GM18505 (cell line): Measurements from ENCODE around the gene PARVB.

Experiments
- ATAC-seq: cut with Tn5 transposase; IDR thresholded peaks from one replicate; pipeline ENCODE4 v1.9.1; 2021; ENCODE audit not compliant: unreplicated experiment
- POLR2A ChIP-seq: IDR thresholded peaks from 4 replicates; pipeline ENCODE4 v1.6.1; 2011; ENCODE audit warnings: borderline replicate concordance; ENCODE audit not compliant: insufficient read depth, insufficient read length; ENCODE audit errors: extremely low read depth

The PARVB gene

GRCh38 chr22:44111562-44112155 lies 87.6 kb downstream of the PARVB start:
- no peak for TF ChIP-seq POLR2A
- ATAC-seq: no peak

- ATAC-seq: no peak
- TF ChIP-seq POLR2A: no peak
Measured at GRCh38 chr22:44112191-44112590, 88.1 kb downstream of the PARVB start.

DNA sequence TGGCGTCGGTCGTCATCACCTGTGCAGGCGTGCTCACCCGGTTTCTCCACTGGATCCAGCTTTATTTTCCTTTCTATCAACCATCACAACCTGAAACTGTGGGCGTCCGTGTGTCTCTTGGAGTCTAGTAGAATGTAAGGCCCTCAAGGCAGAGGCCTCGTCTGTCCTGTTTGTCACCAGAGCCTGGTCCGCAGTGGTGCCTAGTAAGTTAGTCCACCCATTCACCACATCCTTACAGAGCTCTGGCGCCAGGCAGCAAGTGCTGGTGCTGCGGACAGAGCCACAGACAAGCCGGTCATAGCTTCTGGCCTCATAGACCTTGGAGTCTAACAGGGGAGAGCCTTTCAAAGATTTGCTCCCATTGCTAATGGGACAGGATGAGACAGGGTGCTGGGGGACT lies 92.2 kb downstream of the PARVB start:
- no peak for ATAC-seq
- no peak for TF ChIP-seq POLR2A

GRCh38 chr22:44116755-44117684 lies 92.9 kb downstream of the PARVB start:
- no peak for TF ChIP-seq POLR2A
- ATAC-seq: no peak

GRCh38 chr22:44117746-44118145 lies 93.6 kb downstream of the PARVB start:
- no peak for TF ChIP-seq POLR2A
- no peak for ATAC-seq

- ATAC-seq: no peak
- no peak for TF ChIP-seq POLR2A
Measured at GRCh38 chr22:44118645-44119315, 94.7 kb downstream of the PARVB start.

GRCh38 chr22:44119669-44120313 lies 95.7 kb downstream of the PARVB start:
- no peak for TF ChIP-seq POLR2A
- ATAC-seq: no peak

DNA sequence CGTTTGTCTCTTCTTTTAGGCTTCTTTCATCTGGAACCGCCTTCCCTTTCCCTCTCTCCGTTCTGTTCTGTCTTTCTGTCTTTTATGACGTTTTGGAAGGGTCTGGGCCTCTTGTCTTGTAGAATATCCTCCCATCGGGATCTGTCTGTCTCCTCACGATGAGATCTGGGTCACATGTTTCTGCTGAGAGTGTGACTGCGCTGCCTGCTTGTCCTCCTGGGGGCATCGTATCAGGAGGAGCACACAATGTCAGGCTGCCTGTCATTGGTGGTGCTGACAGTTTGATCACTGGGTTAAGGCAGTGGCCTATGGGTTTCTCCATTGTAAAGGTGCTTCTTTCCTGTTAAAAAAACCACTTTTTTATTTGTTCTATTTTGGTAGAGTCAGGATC lies 96.2 kb downstream of the PARVB start:
- ATAC-seq: no peak
- TF ChIP-seq POLR2A: no peak

GRCh38 chr22:44125421-44125820 lies 101.3 kb downstream of the PARVB start:
- ATAC-seq: no peak
- TF ChIP-seq POLR2A: no peak

- no peak for ATAC-seq
- no peak for TF ChIP-seq POLR2A
Measured at GRCh38 chr22:44126807-44127206, 102.7 kb downstream of the PARVB start.

DNA sequence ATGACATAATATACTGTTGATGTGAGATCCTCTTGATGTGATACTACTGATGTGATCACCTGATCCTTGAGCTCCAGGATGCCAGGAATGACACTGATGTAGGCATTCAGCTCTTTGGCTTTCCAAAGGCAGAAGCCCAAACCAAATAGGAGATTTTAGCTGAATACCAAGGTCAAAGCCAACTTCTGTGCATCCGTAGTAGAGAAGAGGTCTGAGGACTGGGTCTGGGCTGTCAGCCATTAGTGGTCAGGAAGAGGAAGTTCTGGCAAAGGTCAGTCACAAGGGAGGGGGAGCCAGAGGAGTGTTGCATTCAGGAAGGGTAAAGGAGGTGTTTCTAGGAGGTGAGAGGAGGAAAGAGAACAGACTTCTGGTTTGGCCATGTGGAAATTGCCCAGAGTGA lies 103.3 kb downstream of the PARVB start:
- ATAC-seq: no peak

GRCh38 chr22:44128958-44129618 lies 105.0 kb downstream of the PARVB start:
- no peak for ATAC-seq
- TF ChIP-seq POLR2A: no peak

More for the DNA sequence above, 103.3 kb downstream of the PARVB start:
- TF ChIP-seq POLR2A: no peak

DNA sequence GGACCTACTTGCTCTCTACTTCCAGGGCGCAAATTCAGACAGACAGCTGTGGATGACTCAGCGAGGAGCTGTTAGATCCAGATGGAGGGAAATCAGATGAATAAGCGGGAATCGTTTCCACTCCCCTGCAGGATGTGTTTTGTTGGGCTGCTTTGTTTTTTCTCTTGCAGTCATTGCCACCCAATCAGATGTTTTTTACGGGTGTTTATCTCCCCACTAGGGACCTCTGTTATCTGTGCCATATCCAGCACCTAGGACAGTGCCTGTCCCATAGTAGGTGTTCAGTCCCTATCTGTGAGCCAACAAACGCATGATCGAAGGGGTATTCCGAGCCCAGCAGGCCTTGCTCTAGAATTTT lies 105.5 kb downstream of the PARVB start:
- no peak for TF ChIP-seq POLR2A
- no peak for ATAC-seq

DNA sequence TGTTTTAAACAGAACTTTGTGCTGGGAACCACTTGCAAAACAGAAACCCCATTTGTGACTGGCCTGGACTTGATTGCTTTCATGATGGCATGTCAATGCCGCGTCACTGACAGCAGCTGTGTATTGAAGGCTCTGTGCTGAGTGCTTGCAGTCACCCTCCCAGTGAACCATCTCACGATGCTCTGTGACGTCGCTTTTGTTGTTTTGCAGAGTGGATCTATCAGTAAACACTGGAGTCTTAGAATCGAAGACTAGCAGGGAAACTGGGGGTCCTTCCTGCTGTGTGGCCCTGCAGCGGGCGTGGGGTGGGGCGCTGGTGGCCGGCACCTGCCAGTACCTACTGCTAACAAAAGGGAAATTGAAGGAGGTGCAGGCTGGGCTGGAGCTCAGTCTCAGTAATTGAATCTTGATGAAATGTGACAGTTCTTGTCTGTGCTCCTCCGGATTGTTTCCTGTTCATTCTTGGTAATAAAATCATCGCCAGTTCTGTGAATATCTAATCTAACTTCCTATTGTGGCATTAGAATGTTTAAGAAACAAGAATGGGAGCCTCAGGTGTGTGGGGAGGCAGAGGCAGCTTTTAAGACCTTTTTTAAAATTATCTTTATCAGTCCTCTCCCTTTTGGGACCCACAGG lies 106.1 kb downstream of the PARVB start:
- ATAC-seq: no peak
- no peak for TF ChIP-seq POLR2A
